IPS DF 6.9 (cell line): ENCODE measurements around the gene TRIP12.
A peak's percentile ranks its signal among the peaks of the same experiment; 100 is the strongest.
"Not testable (repeated sequence)": the region's sequence is repeated elsewhere in the genome, so short reads cannot be mapped to it uniquely, and the experiment has no call there.

Source experiments
- DNase-seq: peaks from one replicate; pipeline ENCODE4 v3.0.0-alpha.2; 2013; ENCODE audit warnings: low read depth, low spot score
- H3K27ac ChIP-seq: one replicate; pipeline ENCODE4 v1.5.1; 2013; ENCODE audit warnings: low read length, control low read depth
- H3K27me3 ChIP-seq: 2 replicates; pipeline ENCODE4 v1.6.1; 2013; ENCODE audit warnings: mild to moderate bottlenecking, low read length; ENCODE audit not compliant: control insufficient read depth, insufficient read depth
- H3K36me3 ChIP-seq: 2 replicates; pipeline ENCODE4 v1.6.1; 2013; ENCODE audit warnings: low read length; ENCODE audit not compliant: control insufficient read depth, insufficient read depth
- H3K4me1 ChIP-seq: 2 replicates; pipeline ENCODE4 v1.6.1; 2013; ENCODE audit warnings: low read length; ENCODE audit not compliant: control insufficient read depth, insufficient read depth
- H3K4me3 ChIP-seq: 2 replicates; pipeline ENCODE4 v1.5.1; 2013; ENCODE audit warnings: mild to moderate bottlenecking, low read length
- H3K9me3 ChIP-seq: 2 replicates; pipeline ENCODE4 v1.6.1; 2013; ENCODE audit warnings: low read length, inconsistent platforms; ENCODE audit not compliant: control insufficient read depth, insufficient read depth
- WGBS: extraction: QIAGEN DNeasy Blood & Tissue Kit; methylation state at CpG from one replicate; pipeline ENCODE4 v1.1.7; 2013; ENCODE audit warnings: mixed read lengths, missing lambda C conversion rate; ENCODE audit not compliant: insufficient read length, insufficient coverage; 5-methylcytosine and 5-hydroxymethylcytosine counted together

Gene TRIP12

DNA sequence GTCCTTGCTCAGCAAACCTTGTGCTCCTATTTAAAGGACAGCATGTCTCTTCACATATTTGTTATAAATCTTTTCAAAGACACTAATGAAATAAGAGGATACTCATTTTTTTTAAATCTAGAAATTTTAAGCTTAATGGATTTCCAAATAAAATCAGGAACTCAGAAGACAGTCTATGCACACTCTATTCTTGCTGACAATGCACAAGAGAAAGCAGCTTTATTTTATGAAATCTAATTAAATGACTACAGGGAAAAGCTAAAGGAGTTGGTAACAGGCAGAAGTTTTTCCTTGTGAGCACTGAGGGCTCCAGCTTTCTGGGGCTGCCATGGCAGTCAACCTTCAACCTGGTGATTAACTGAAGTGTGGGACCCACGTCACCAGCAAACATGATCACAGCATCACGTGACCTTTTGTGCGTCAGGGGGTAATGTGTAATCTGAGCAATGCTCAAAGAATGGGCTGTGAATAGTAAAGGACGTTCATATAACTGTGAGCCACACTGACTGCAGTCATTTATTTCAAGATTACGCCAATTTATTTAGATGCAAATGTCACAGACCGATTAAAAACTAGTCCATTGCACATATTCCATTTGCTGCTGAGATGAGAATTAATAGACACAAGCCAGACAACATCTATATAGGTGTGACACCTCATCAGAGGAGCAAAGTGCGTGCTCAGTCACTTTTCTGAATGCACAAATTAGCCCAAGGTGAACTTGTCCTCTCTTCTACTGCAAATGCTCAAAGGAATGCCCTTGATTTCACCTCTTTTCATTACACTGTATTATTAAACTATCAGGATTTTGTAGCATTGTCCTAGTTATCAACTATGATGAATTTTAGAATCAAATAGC is 195.9 kb downstream of the TRIP12 start:
- no peak overlapping the region for H3K27ac ChIP-seq
- no peaks in the 10 kb centered on the region for H3K4me1 ChIP-seq
- H3K36me3 ChIP-seq, result no peaks in the 10 kb centered on the region
- no peak overlapping the region for H3K4me3 ChIP-seq
- no peak for DNase-seq
- H3K9me3 ChIP-seq, result no peaks in the 10 kb centered on the region
- no peaks in the 10 kb centered on the region for H3K27me3 ChIP-seq
- no CpG with 5 or more reads among the region's 7 CpGs for WGBS

DNA sequence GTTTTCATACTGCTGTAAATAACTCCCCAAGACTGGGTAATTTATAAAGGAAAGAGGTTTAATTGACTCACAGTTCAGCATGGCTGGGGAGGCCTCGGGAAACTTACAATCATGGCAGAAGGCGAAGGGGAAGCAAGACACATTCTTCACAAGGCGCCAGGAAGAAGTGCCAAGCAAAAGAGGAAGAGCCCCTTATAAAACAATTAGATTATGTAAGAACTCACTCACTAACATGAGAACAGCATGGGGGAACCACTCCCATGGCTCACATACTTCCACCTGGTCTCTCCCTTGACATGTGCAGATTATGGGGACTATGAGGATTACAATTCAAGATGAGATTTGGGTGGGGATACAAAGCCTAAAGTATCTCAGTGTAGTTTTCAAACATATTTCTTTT is 198.6 kb downstream of the TRIP12 start:
- not testable (repeated sequence) for H3K4me3 ChIP-seq, H3K27me3 ChIP-seq, H3K36me3 ChIP-seq, H3K9me3 ChIP-seq, H3K27ac ChIP-seq, H3K4me1 ChIP-seq, DNase-seq
- no CpG with 5 or more reads among the region's 3 CpGs for WGBS

DNA sequence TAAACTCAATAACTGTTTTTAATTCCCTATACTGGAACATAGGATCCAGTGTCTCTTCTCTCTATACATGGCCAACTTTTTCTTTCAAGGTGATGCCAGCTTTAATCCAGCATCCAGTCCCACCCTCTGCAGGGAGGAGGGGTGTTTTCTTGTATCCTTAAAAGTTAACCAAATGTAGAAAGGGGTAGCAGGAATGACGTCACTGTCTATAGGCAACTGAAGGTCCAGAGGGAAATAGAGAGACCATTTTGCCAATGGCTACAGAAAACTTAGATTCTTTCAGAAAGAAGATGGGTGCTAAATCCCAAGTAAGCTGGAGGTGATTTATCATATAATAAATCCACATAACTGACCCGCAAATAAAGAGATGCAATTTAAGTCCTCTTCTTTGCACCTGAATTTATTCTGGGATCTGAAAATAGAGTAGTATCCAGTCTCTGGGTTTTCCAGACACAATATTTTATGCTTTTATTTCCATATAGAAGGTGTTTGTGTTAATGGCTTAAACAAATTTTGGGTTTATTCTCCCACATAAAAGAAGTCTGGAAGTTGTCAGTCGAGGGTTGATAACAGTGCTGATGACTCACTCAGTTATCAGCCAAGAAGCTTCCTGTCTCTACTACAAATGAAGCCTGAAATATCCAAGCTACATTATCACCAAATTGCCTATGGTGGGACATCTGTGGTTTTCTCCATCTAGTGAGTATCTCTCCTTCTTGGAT is 201.7 kb downstream of the TRIP12 start:
- Histone ChIP-seq H3K36me3 (no peaks in the 10 kb centered on the region), H3K27me3 (no peaks in the 10 kb centered on the region), H3K4me3 (no peak overlapping the region), H3K27ac (no peak overlapping the region), H3K9me3 (no peaks in the 10 kb centered on the region), H3K4me1 (no peaks in the 10 kb centered on the region)
- no peak for DNase-seq
- WGBS, result no CpG with 5 or more reads among the region's 3 CpGs

DNA sequence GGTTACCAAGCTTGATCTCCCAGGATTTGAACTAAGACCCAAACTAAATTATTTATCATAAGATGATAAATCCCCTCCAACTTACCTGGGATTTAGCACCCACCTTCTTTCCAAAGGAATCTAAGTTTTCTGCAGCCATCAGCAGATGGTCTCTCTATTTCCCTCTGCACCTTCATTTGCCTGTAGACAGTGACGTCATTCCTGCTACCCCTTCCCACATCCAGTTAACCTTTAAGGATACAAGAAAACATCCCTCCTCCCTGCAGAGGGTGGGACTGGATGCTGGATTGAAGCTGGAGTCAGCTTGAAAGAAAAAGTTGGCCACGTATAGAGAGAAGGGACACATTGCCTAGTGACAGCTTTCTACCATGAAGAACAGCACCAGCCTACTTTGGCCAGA is 203.8 kb downstream of the TRIP12 start:
- H3K27ac ChIP-seq, result no peak overlapping the region
- H3K4me3 ChIP-seq, result no peak overlapping the region
- H3K27me3 ChIP-seq, result peaks cover 4% of the 10 kb centered on the region; the same call in 1 of the 2 replicates
- no CpG with 5 or more reads among the region's 2 CpGs for WGBS
- H3K9me3 ChIP-seq, result no peaks in the 10 kb centered on the region
- no peaks in the 10 kb centered on the region for H3K36me3 ChIP-seq
- H3K4me1 ChIP-seq, result no peaks in the 10 kb centered on the region
- DNase-seq, result no peak

GRCh38 chr2:229715895-229716507 is 205.8 kb downstream of the TRIP12 start:
- DNase-seq, result no peak
- H3K27me3 ChIP-seq, result peaks cover 5% of the 10 kb centered on the region; the same call in 1 of the 2 replicates
- WGBS, result no CpG with 5 or more reads among the region's 4 CpGs

DNA sequence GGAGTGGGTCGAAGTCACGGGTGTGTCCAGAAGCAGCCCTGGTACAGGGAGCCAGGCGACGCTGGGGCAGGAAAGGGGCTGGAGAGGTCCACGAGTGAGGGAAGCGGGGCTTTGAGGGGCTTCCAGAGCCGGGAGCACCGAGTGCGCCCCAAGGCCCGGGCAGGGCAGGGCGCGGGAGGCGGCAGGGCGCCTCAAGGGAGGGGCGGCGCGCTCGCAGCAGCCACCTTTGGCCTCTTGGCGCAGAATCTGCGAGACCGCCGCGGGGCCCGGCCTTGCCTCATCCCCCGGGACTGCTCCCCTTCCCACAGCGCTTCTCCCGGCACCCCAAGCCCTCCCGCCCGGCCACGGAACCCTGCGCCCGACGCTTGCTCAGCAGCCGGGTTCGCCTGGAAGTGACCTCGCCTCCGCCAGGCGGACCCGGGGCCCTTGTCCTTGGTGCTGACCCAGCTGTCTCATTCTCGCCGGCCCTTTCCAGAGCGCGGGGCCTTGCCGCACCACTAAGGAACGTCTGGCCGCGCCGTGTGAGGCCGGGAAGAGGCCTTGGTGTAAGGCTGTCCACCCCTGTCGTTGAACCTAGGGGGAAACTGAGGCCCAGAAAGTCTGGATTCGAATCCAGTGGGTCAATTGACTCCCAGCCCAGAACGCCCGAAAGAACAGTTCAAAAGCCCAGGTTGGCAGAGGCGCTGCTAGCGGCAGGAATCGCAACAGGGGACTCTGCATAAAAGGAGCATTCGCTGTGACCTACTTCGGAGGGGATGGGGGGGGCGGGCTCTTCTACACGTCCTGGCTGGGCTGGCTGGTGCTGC is 206.9 kb downstream of the TRIP12 start:
- no CpG with 5 or more reads among the region's 60 CpGs for WGBS
- no peaks in the 10 kb centered on the region for H3K36me3 ChIP-seq
- no peak overlapping the region for H3K27ac ChIP-seq
- no peak for DNase-seq
- H3K4me3 ChIP-seq, result peak overlapping the region; percentile 58; the same call in 1 of the 2 replicates
- peaks cover 5% of the 10 kb centered on the region; the same call in 1 of the 2 replicates for H3K27me3 ChIP-seq
- H3K4me1 ChIP-seq, result no peaks in the 10 kb centered on the region
- H3K9me3 ChIP-seq, result no peaks in the 10 kb centered on the region

More at GRCh38 chr2:229715895-229716507, 205.8 kb downstream of the TRIP12 start:
- Histone ChIP-seq H3K27ac (no peak overlapping the region), H3K36me3 (no peaks in the 10 kb centered on the region), H3K9me3 (no peaks in the 10 kb centered on the region), H3K4me1 (no peaks in the 10 kb centered on the region), H3K4me3 (no peak overlapping the region)

GRCh38 chr2:229714080-229714735 is 207.6 kb downstream of the TRIP12 start, which contains the start of gene DNER:
DNER (minus strand) TSS chr2:229714555; CDS start chr2:229714423, 132 bp downstream.
- no CpG with 5 or more reads among the region's 84 CpGs for WGBS
- H3K4me3 ChIP-seq, result peak within 1 kb of the TSS; percentile 78
- H3K27me3 ChIP-seq, result peaks cover 5% of the 10 kb centered on the region; the same call in 1 of the 2 replicates
- H3K9me3 ChIP-seq, result no peaks in the 10 kb centered on the region
- no peaks in the 10 kb centered on the region for H3K36me3 ChIP-seq
- H3K27ac ChIP-seq, result no peak within 1 kb of the TSS
- H3K4me1 ChIP-seq, result no peaks in the 10 kb centered on the region
- DNase-seq, result no peak
